Prostate gland (tissue), 2 donors: ENCODE data around the gene BRD3. TPM values are rescaled to one million over a fixed set of nuclear protein-coding genes. Genes with fewer than 3 reads are reported as not detected.

ENCODE experiments used
- DNase-seq: peaks from one replicate; pipeline ENCODE4 v3.0.0-alpha.2; 2019; ENCODE audit warnings: low spot score
- H3K27ac ChIP-seq, 2 donors: fragments of 200-600 bp; sonication (generic); 2 replicates each; pipeline ENCODE4 v1.5.1; 2017 to 2019
- H3K27me3 ChIP-seq: fragments of 200-600 bp; sonication (generic); replicated peaks from 2 replicates; pipeline ENCODE4 v1.5.1; 2019; ENCODE audit not compliant: insufficient read depth
- H3K36me3 ChIP-seq, 2 donors: fragments of 200-600 bp; sonication (generic); 1 replicate in 1 of 2; 2 replicates in 1 of 2; pipeline versions ENCODE4 v1.5.1 to v1.8.1; 2017 to 2019
- H3K4me1 ChIP-seq: fragments of 200-600 bp; sonication (generic); replicated peaks from 2 replicates; pipeline ENCODE4 v1.5.1; 2019
- H3K4me3 ChIP-seq, 2 donors: fragments of 200-600 bp; sonication (generic); 2 replicates each; pipeline ENCODE4 v1.5.1; 2017 to 2019
- H3K9me3 ChIP-seq: fragments of 200-600 bp; sonication (generic); 2 replicates; pipeline ENCODE4 v1.5.1; 2017
- CTCF ChIP-seq, 4 experiments: fragments of 200-600 bp in 2 of 4; fragments of 450-650 bp in 2 of 4; sonication (generic) in 2 of 4; IDR thresholded peaks; 1 replicate in 3 of 4; 2 replicates in 1 of 4; pipeline ENCODE4 v1.5.1; 2016 to 2019; ENCODE audit warnings: antibody characterized with exemption in 4 of 4, mild to moderate bottlenecking in 2 of 4, moderate library complexity in 2 of 4
- POLR2A ChIP-seq: fragments of 450-650 bp; IDR thresholded peaks from one replicate; pipeline ENCODE4 v1.6.1; 2016; ENCODE audit warnings: antibody characterized with exemption, mild to moderate bottlenecking
- POLR2AphosphoS5 ChIP-seq: sonication (generic); formaldehyde crosslinking; IDR thresholded peaks from one replicate; pipeline ENCODE4 v1.6.1; 2017; ENCODE audit warnings: antibody characterized with exemption
- WGBS: methylation state at CpG from one replicate; pipeline ENCODE4 v1.1.5; 2018; 5-methylcytosine and 5-hydroxymethylcytosine counted together
- intact Hi-C: fragments of 100-400 bp; cut with DNase I; formaldehyde crosslinking; loops from one replicate; pipeline ENCODE4 v1.14.2; 2022
- total RNA-seq, 2 donors: library from RNA; depleted of rRNA; stranded (reverse); fragments of >200 nt; gene quantifications; one replicate each; pipeline ENCODE4 v1.1.0, GENCODE V29; 2016

Gene BRD3
- total RNA-seq, 2 donors from 2014 or later, result 31.8 to 44.3 TPM

DNA sequence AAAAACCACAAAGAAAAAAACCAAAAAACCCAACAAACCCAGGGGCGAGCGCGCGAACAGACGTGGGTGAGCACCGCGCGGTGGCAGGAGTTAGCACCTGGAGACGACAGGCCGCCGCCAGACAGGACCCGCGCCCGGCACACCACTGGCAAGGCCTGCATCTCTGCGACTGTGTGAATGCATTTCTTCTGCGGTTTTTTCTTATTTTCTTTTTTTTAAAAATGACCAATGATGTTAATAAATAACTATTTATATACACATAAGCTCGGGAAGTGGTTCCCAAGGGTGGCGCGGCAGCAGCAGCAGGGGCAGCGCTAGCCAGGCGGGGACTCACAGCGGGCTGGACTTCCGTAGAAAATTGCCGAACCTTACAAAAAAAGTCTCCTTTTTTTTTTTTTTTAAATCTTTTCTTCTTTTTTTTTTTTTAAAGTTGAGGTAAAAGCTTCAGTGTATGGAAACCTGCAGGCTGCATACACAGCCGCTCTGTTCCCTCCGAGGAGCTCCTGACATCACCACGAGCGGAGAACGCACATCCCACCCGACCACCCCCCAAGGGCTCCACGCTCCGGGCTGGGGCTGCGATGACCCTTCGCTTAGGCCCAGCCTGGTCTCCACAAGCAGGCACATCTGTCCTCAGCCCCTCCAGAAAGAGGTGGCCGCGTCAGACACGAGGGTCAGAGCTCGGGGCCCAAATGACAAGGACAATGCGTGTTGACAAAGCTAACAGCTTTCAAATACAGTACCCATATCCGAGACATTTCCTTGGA lies 35.2 kb downstream of the BRD3 start:
- 90% methylated on average over 40 of the region's 40 CpGs for WGBS
- no peak overlapping the region for H3K27ac ChIP-seq
- DNase-seq, result no peak
- H3K27me3 ChIP-seq, result no peaks in the 10 kb centered on the region
- H3K9me3 ChIP-seq, result no peaks in the 10 kb centered on the region
- no peaks in the 10 kb centered on the region for H3K4me1 ChIP-seq
- H3K36me3 ChIP-seq, result peaks cover 7 to 30% of the 10 kb centered on the region in 2 donors
- TF ChIP-seq POLR2AphosphoS5 (no peak), CTCF (IDR thresholded peaks at IDR 0.05) (no peak), POLR2A (no peak)
- no peak overlapping the region for H3K4me3 ChIP-seq
- intact Hi-C loops, result no loop called here

- no peak for DNase-seq
- intact Hi-C loops, result no loop called here
- H3K4me3 ChIP-seq, result no peak overlapping the region
- 90% methylated on average over 14 of the region's 14 CpGs for WGBS
- peaks cover 7 to 30% of the 10 kb centered on the region in 2 donors for H3K36me3 ChIP-seq
- no peaks in the 10 kb centered on the region for H3K27me3 ChIP-seq
- H3K9me3 ChIP-seq, result no peaks in the 10 kb centered on the region
- H3K4me1 ChIP-seq, result no peaks in the 10 kb centered on the region
- H3K27ac ChIP-seq, result no peak overlapping the region
- TF ChIP-seq POLR2AphosphoS5, result no peak
- TF ChIP-seq CTCF (IDR thresholded peaks at IDR 0.05), result no peak
- TF ChIP-seq POLR2A, result no peak
Observed at GRCh38 chr9:134031783-134032182, 36.0 kb downstream of the BRD3 start.

DNA sequence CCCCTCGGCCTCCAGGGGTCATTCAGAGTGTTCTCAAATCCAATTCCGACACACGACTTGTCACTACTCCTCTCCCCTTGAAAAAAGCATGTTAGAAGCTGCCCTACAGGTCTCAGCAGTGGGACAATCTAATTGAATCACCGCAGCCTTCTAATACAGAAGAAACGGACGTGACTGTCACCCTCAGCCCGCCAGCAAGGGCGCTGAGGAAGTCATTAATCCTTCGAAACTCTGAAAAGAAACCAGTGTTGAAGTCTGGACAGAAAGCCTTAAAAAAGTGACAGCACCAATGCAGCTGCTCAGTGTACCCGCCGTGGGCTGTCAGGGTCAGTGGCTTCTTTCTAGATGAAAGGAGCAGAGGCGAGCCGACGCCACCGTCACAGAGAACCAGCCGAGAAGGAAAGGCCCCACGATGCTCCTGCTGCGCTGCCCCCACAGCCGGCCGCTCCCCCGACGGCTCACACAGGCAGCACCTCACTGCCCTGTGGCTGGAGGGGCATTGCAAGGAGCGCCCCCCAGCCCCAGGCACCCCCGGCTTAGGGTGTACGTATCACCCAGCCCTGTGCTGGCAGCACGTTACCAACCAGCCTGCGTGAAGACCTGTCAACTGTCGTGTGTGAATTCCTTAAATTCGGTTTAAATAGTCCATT lies 36.9 kb downstream of the BRD3 start:
- 78% methylated on average over 29 of the region's 29 CpGs for WGBS
- peaks cover 7 to 28% of the 10 kb centered on the region in 2 donors for H3K36me3 ChIP-seq

GRCh38 chr9:134029248-134030226 lies 38.3 kb downstream of the BRD3 start:
- H3K9me3 ChIP-seq, result no peaks in the 10 kb centered on the region
- no peak overlapping the region for H3K27ac ChIP-seq
- H3K27me3 ChIP-seq, result no peaks in the 10 kb centered on the region
- intact Hi-C loops, result loop anchor here (5.0 to 10.0 kb wide), 2 partner anchors 38 to 105 kb away; partner anchors contain the start of genes BRD3 and WDR5
- H3K36me3 ChIP-seq, result peaks cover 7 to 14% of the 10 kb centered on the region in 2 donors
- WGBS, result 88% methylated on average over 21 of the region's 21 CpGs
- H3K4me1 ChIP-seq, result no peaks in the 10 kb centered on the region
- DNase-seq, result no peak
- TF ChIP-seq POLR2A, result no peak
- no peak for TF ChIP-seq CTCF (IDR thresholded peaks at IDR 0.05)
- no peak for TF ChIP-seq POLR2AphosphoS5
- no peak overlapping the region for H3K4me3 ChIP-seq

More for the DNA sequence above, 36.9 kb downstream of the BRD3 start:
- H3K4me1 ChIP-seq, result no peaks in the 10 kb centered on the region
- H3K9me3 ChIP-seq, result no peaks in the 10 kb centered on the region
- no peaks in the 10 kb centered on the region for H3K27me3 ChIP-seq
- no peak overlapping the region for H3K27ac ChIP-seq
- TF ChIP-seq POLR2A, result no peak
- no peak for TF ChIP-seq CTCF (IDR thresholded peaks at IDR 0.05)
- no peak for TF ChIP-seq POLR2AphosphoS5
- intact Hi-C loops, result no loop called here
- DNase-seq, result no peak
- H3K4me3 ChIP-seq, result no peak overlapping the region
